ENCODE results near the gene CD84.

CD84 gene

GRCh38 chr1:160576390-160576789, 2.9 kb downstream of the CD84 start:
- Mint-ChIP-seq H3K4me3 (no peak overlapping the region), H3K36me3 (ENCODE audit: low read depth) (no peaks in the 10 kb centered on the region), H3K9me3 (no peaks in the 10 kb centered on the region), H3K27me3 (ENCODE audit: low read depth) (peaks cover 6% of the 10 kb centered on the region), H3K27ac (no peak overlapping the region), H3K4me1 (no peaks in the 10 kb centered on the region)
- no peak for TF ChIP-seq CTCF (IDR thresholded peaks at IDR 0.05; ENCODE audit: unreplicated experiment in 3 of 3)

- TF ChIP-seq CTCF (IDR thresholded peaks at IDR 0.05; ENCODE audit: unreplicated experiment in 3 of 3): no peak
- no peaks in the 10 kb centered on the region for H3K36me3 Mint-ChIP-seq (ENCODE audit: low read depth)
- peaks cover 6% of the 10 kb centered on the region for H3K27me3 Mint-ChIP-seq (ENCODE audit: low read depth)
- H3K9me3 Mint-ChIP-seq: no peaks in the 10 kb centered on the region
- no peak overlapping the region for H3K27ac Mint-ChIP-seq
- no peak overlapping the region for H3K4me3 Mint-ChIP-seq
- no peaks in the 10 kb centered on the region for H3K4me1 Mint-ChIP-seq
These were observed 4.1 kb downstream of the CD84 start for GRCh38 chr1:160575112-160575664.

DNA sequence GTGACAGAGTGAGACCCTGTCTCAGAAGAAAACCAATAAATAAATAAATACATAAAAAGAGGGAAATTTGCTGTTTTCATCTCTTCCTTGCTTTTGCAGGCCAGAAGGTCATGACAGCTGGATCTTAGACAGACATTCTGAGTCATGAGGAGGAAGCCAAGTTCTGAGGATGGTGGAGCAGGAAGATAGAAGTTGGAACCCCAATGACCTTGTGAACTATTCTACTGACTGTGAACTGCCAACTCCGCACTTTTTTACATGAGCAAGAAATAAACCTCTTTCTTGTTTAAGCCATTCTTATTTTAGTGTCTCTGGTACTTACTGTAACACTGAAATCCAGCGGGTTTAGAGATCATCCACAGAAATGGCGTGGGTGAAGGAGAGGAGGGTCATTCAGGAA, 8.5 kb downstream of the CD84 start:
- no peaks in the 10 kb centered on the region for H3K36me3 Mint-ChIP-seq (ENCODE audit: low read depth)
- H3K4me3 Mint-ChIP-seq: no peak overlapping the region
- TF ChIP-seq CTCF (IDR thresholded peaks at IDR 0.05; ENCODE audit: unreplicated experiment in 3 of 3): no peak
- H3K9me3 Mint-ChIP-seq: no peaks in the 10 kb centered on the region
- no peaks in the 10 kb centered on the region for H3K27me3 Mint-ChIP-seq (ENCODE audit: low read depth)
- no peak overlapping the region for H3K27ac Mint-ChIP-seq
- H3K4me1 Mint-ChIP-seq: no peaks in the 10 kb centered on the region

DNA sequence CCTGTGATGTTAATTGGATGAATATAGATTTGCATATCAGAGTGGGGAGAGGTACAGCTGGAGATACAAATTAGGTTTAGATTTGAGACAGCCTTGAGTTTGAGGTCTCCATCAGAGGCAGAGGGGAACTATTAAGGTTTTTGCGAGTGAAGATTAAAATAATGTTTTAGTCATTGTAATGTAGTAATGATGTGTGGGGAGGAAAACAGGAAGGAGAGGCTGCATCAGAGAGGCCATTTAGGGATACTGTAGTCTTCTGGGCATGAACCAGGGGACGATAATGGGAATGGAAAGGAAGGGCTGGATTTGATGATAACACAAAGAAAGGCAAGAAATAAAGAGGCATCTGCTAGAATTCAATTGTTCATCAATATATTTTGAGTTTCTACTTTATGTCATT, 9.5 kb downstream of the CD84 start:
- no peak for TF ChIP-seq CTCF (IDR thresholded peaks at IDR 0.05; ENCODE audit: unreplicated experiment in 3 of 3)
- no peak overlapping the region for H3K27ac Mint-ChIP-seq
- H3K27me3 Mint-ChIP-seq (ENCODE audit: low read depth): no peaks in the 10 kb centered on the region
- H3K36me3 Mint-ChIP-seq (ENCODE audit: low read depth): no peaks in the 10 kb centered on the region
- H3K9me3 Mint-ChIP-seq: no peaks in the 10 kb centered on the region
- no peaks in the 10 kb centered on the region for H3K4me1 Mint-ChIP-seq
- no peak overlapping the region for H3K4me3 Mint-ChIP-seq

DNA sequence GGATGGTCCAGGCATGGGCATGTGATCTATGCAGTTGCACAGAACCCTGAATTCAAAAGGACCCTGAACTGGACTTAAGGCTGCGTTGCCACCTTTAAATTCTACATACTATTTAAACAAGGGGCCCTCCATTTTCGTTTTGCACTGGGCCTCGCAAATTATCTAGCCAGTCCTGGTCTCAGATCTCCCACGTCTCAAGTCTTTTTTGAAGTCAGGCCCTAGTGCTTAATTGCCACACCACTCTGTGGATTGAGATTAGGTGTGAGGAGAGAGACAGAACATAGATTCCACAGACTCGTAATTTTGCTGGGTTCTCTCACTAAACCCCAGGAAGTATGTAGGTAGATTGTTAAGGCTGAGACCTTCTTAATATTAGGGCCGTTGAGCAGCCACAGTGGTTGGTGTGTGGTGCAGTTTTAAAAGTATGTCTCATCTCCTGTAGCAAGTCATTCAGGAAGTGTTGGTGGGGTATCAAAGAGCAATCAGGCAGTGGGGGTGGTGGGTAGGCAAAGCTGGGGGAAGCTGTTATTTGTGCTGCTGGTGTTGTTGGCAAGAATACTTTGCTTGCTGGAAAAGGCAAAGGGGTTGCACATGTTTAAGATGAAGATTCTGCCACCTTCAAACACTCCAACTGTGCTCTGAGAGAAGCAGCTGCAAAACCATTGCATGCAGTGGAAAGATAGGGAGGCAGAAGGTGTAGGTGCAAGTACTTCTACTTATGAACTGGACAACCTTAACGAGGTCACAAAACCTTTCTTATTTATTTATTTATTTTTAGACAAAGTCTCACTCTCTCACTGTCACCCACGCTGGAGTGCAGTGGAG, 11.2 kb downstream of the CD84 start:
- Mint-ChIP-seq H3K4me1 (no peaks in the 10 kb centered on the region), H3K4me3 (no peak overlapping the region), H3K36me3 (ENCODE audit: low read depth) (no peaks in the 10 kb centered on the region), H3K9me3 (no peaks in the 10 kb centered on the region), H3K27me3 (ENCODE audit: low read depth) (no peaks in the 10 kb centered on the region), H3K27ac (no peak overlapping the region)
- TF ChIP-seq CTCF (IDR thresholded peaks at IDR 0.05; ENCODE audit: unreplicated experiment in 3 of 3): no peak

GRCh38 chr1:160567341-160567740, 12.0 kb downstream of the CD84 start:
- no peaks in the 10 kb centered on the region for H3K27me3 Mint-ChIP-seq (ENCODE audit: low read depth)
- no peaks in the 10 kb centered on the region for H3K9me3 Mint-ChIP-seq

More at GRCh38 chr1:160567341-160567740, 12.0 kb downstream of the CD84 start:
- Mint-ChIP-seq H3K4me3 (no peak overlapping the region), H3K4me1 (no peaks in the 10 kb centered on the region), H3K27ac (no peak overlapping the region), H3K36me3 (ENCODE audit: low read depth) (no peaks in the 10 kb centered on the region)
- no peak for TF ChIP-seq CTCF (IDR thresholded peaks at IDR 0.05; ENCODE audit: unreplicated experiment in 3 of 3)
